Right lobe of liver (tissue), 6 donors: ENCODE measurements around the gene HECA. TPM values are rescaled to one million over a fixed set of nuclear protein-coding genes. Genes with fewer than 3 reads are reported as not detected.
"Not testable (repeated sequence)": the region's sequence is repeated elsewhere in the genome, so short reads cannot be mapped to it uniquely, and the experiment has no call there.

Experiments used
- ATAC-seq, 4 donors: fragments of 200-7000 bp; cut with Tn5 transposase; one replicate each; pipeline ENCODE4 v1.9.1; 2020; ENCODE audit warnings: mild to moderate bottlenecking in 4 of 4, moderate library complexity in 4 of 4
- DNase-seq, 3 donors: peaks; one replicate each; pipeline ENCODE4 v3.0.0-alpha.2; 2020
- H3K27ac ChIP-seq, 3 donors: fragments of 200-600 bp; one replicate each; pipeline ENCODE4 v1.8.0; 2022
- H3K27me3 ChIP-seq, 2 donors: fragments of 200-600 bp; one replicate each; pipeline ENCODE4 v1.8.0; 2022
- H3K36me3 ChIP-seq, 4 donors: fragments of 200-600 bp; sonication (generic) in 1 of 4; one replicate each; pipeline versions ENCODE4 v1.5.1 to v1.8.0; 2017 to 2022; ENCODE audit warnings: control low read depth in 1 of 4
- H3K4me1 ChIP-seq, 4 donors: fragments of 200-600 bp; sonication (generic) in 1 of 4; one replicate each; pipeline versions ENCODE4 v1.5.1 to v1.8.0; 2017 to 2022; ENCODE audit warnings: control low read depth in 1 of 4
- H3K4me3 ChIP-seq, 3 donors: fragments of 200-600 bp; one replicate each; pipeline ENCODE4 v1.8.0; 2022
- H3K9me3 ChIP-seq, 4 donors: fragments of 200-600 bp; sonication (generic) in 1 of 4; one replicate each; pipeline versions ENCODE4 v1.5.1 to v1.8.0; 2017 to 2022; ENCODE audit warnings: control low read depth in 1 of 4
- POLR2A ChIP-seq: fragments of 450-650 bp; IDR thresholded peaks from one replicate; pipeline ENCODE4 v1.6.1; 2017; ENCODE audit warnings: antibody characterized with exemption, mild to moderate bottlenecking
- WGBS: methylation state at CpG from one replicate; pipeline ENCODE4 v1.1.6; 2018; ENCODE audit warnings: low coverage, low lambda C conversion rate; ENCODE audit not compliant: insufficient coverage; ENCODE audit errors: missing lambda C conversion rate; 5-methylcytosine and 5-hydroxymethylcytosine counted together
- intact Hi-C, 2 donors: fragments of 100-400 bp; cut with DNase I; formaldehyde crosslinking; loops; one replicate each; pipeline versions ENCODE4 v1.11.2 to v1.14.1; 2022
- total RNA-seq, 6 experiments: library from RNA; depleted of rRNA in 2 of 6; stranded (reverse); fragments of >200 nt in 2 of 6; fragmentation: NEBNext Ultra II Directional in 3 of 6; extraction: Animal tissue kit (Norgen Biotek cat#: 25700) in 3 of 6; gene quantifications; one replicate each; pipeline versions ENCODE4 v1.1.0 to v1.2.4, GENCODE V29; 2016 to 2023
- TF ChIP-seq, protein P1 (sequence below), 4 donors: fragments of 200-600 bp in 3 of 4; fragments of 450-650 bp in 1 of 4; IDR thresholded peaks; one replicate each; pipeline versions ENCODE4 v1.5.1 to v1.8.0; 2016 to 2022; ENCODE audit warnings: antibody characterized with exemption in 4 of 4, mild to moderate bottlenecking in 2 of 4
- donor health status: DM: no; HTN: yes; CAD: no.
- donor health status: DM: no; HTN: no; CAD: no.
- donor health status: DM: no; HTN: no; CAD: no.
- donor health status: DM: no; HTN: yes; CAD: no.
- donor health status: DM: no; HTN: yes; CAD: no.

Gene HECA
- total RNA-seq, 6 experiments from 2014 or later = 6.8 to 12.2 (median 11.0) TPM

DNA sequence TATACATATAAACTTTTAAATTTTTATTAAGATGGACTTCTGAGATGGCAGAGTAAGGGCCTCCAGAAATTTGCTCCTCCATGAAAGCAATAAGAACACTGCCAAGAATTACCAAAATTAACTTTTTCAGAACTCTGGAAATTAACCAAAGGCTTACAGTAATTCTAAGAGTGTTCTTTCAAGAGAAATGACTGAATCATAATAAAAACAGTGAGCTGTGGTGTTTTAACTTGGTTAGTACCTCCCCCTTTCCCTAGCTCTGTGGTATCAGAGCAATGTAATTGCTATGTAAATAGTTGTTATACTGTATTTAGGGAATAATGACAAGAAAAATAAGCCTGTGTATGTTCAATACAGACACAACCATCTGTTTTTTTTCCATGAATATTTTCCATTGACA lies 19.0 kb downstream of the HECA start:
- no peak for TF ChIP-seq POLR2A
- TF ChIP-seq, protein P1, sequence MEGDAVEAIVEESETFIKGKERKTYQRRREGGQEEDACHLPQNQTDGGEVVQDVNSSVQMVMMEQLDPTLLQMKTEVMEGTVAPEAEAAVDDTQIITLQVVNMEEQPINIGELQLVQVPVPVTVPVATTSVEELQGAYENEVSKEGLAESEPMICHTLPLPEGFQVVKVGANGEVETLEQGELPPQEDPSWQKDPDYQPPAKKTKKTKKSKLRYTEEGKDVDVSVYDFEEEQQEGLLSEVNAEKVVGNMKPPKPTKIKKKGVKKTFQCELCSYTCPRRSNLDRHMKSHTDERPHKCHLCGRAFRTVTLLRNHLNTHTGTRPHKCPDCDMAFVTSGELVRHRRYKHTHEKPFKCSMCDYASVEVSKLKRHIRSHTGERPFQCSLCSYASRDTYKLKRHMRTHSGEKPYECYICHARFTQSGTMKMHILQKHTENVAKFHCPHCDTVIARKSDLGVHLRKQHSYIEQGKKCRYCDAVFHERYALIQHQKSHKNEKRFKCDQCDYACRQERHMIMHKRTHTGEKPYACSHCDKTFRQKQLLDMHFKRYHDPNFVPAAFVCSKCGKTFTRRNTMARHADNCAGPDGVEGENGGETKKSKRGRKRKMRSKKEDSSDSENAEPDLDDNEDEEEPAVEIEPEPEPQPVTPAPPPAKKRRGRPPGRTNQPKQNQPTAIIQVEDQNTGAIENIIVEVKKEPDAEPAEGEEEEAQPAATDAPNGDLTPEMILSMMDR (IDR thresholded peaks at IDR 0.05) = no peak
- Histone ChIP-seq H3K27ac (no peak overlapping the region), H3K9me3 (no peaks in the 10 kb centered on the region), H3K36me3 (no peaks in the 10 kb centered on the region), H3K27me3 (no peaks in the 10 kb centered on the region), H3K4me1 (peaks cover 0 to 2% (median 0%) of the 10 kb centered on the region in 4 donors), H3K4me3 (no peak overlapping the region)
- intact Hi-C loops = no loop called here
- no peak for ATAC-seq
- DNase-seq = no peak

DNA sequence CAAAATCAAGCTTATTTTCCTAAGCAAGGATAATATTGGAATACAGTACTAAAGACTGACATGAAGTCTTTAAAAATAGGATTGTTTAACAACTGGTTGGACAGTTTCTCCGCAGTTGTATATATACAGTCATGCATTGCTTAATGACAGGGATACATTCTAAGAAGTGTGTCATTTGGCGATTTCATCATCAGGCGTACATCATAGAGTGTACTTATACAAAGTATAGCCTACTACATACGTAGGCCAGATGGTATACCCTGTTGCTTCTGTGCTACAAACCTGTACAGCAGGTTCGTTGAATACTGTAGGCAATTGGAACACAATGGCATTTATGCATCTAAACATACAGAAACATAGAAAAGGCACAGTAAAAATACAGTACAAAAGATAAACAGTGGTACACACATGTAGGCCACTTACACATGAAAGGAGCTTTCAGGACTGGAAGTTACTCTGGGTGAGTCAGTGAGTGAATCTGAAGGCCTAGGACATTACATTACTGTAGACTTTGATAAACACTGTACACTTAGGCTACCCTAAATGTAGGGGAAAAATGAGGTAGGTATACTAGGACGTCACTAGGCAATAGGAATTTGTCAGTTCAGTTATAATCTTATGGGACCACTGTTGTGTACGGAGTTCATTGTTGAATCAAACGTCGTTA lies 20.1 kb downstream of the HECA start:
- H3K4me3 ChIP-seq = no peak overlapping the region
- WGBS = 99% methylated on average over 9 of the region's 9 CpGs
- no peak for TF ChIP-seq POLR2A
- TF ChIP-seq, protein P1 (IDR thresholded peaks at IDR 0.05) = no peak
- H3K36me3 ChIP-seq = no peaks in the 10 kb centered on the region
- intact Hi-C loops = no loop called here
- H3K9me3 ChIP-seq = no peaks in the 10 kb centered on the region
- no peak overlapping the region for H3K27ac ChIP-seq
- DNase-seq (no peak), ATAC-seq (no peak)
- H3K27me3 ChIP-seq = no peaks in the 10 kb centered on the region
- H3K4me1 ChIP-seq = no peaks in the 10 kb centered on the region

DNA sequence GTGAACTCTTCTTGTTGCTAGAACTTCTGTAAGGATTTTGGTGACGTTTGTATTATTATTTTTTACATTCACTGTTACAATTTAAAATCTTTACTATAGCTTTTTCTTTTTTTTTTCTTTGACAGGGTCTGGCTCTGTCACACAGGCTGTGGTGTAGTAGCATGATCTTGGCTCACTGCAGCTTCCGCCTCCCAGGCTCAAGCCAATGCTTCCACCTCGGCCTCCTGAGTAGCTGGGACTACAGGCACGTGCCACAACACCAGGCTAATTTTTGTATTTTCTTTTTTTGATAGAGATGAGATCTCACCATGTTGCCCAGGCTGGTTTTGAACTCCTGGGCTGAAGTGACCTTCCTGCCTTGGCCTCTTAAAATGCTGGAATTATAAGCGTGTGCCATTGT lies 21.2 kb downstream of the HECA start:
- Histone ChIP-seq H3K27me3 (no peaks in the 10 kb centered on the region), H3K4me1 (no peaks in the 10 kb centered on the region), H3K9me3 (no peaks in the 10 kb centered on the region), H3K4me3 (no peak overlapping the region), H3K36me3 (no peaks in the 10 kb centered on the region), H3K27ac (no peak overlapping the region)
- ATAC-seq (no peak), DNase-seq (no peak)
- TF ChIP-seq, protein P1 (IDR thresholded peaks at IDR 0.05) = no peak
- 88% methylated on average over 5 of the region's 5 CpGs for WGBS
- intact Hi-C loops = no loop called here

DNA sequence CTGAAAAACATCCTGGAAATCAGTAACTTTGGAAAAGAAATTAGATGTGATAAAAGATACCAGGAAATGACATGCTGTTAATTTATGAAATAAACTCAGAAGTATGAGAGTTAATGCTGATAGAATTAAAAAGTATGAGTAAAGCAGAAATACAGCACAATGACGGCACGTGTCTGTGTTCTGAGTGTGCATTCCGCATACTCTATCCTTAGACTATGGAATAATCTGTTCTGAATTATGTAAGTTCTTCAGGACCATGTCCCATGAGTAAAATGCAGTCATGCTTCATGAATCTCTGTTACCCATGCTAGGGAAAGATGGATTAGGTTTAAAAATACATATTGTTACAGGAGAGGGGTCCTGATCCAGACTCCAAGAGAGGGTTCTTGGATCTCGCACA lies 21.7 kb downstream of the HECA start:
- no peak overlapping the region for H3K4me3 ChIP-seq
- no peak for DNase-seq
- TF ChIP-seq, protein P1 (IDR thresholded peaks at IDR 0.05) = no peak
- TF ChIP-seq POLR2A = no peak
- H3K9me3 ChIP-seq = no peaks in the 10 kb centered on the region
- no peak for ATAC-seq
- no peaks in the 10 kb centered on the region for H3K4me1 ChIP-seq
- no peak overlapping the region for H3K27ac ChIP-seq
- no peaks in the 10 kb centered on the region for H3K27me3 ChIP-seq
- H3K36me3 ChIP-seq = no peaks in the 10 kb centered on the region
- 71% methylated on average over 4 of the region's 4 CpGs for WGBS
- intact Hi-C loops = no loop called here

DNA sequence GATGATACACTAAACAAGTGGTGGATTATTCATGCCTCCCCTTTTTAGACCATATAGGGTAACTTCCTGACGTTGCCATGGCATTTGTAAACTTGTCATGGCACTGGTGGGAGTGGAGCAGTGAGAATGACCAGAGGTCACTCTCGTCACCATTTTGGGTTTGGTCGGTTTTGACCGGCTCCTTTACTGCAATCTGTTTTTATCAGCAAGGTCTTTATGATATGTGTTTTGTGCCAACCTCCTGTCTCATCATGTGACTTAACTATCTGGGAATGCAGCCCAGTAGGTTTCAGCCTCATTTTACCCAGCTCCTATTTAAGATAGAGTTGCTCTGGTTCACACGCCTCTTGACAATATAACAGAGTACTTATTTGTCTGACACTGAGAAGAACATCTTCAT lies 22.2 kb downstream of the HECA start:
- H3K27ac ChIP-seq, H3K4me3 ChIP-seq, ATAC-seq, intact Hi-C loops, H3K27me3 ChIP-seq, H3K36me3 ChIP-seq, H3K9me3 ChIP-seq, DNase-seq, H3K4me1 ChIP-seq: not testable (repeated sequence)
- WGBS = 78% methylated on average over 5 of the region's 5 CpGs
